K562 (cell line): ENCODE results near the gene TNNI2. TPM values are rescaled to one million over a fixed set of nuclear protein-coding genes. Genes with fewer than 3 reads are reported as not detected.

Experiments used
- ATAC-seq: fragments of 200-7000 bp; cut with Tn5 transposase; 3 replicates; pipeline ENCODE4 v1.9.1; 2020; ENCODE audit warnings: moderate library complexity
- BruUV-seq: library from RNA; stranded (reverse); fragments of 400-500 nt; replicated peaks from 2 replicates; lab custom pipeline; 2021; lab: Mats Ljungman, UMichigan
- CTCF ChIA-PET: fragments of 300-600 bp; formaldehyde crosslinking; extraction: SDS; loops from one replicate; lab custom pipeline; 2021; ENCODE audit warnings: low intra/inter-chr PET ratio; lab: Yijun Ruan, JAX
- POLR2A ChIA-PET: fragments of 300-600, 350-650 bp; sonication (Branson Sonifier 250); formaldehyde crosslinking; extraction: SDS; loops from one replicate; lab custom pipeline; 2021; ENCODE audit warnings: antibody characterized with exemption, inconsistent platforms; lab: Yijun Ruan, JAX
- DNase-seq, 4 experiments: peaks; one replicate each; pipeline versions ENCODE4 v3.0.0 to v3.0.0-alpha.2; 2011 to 2018; ENCODE audit warnings: low spot score in 3 of 4, mixed read lengths in 3 of 4; ENCODE audit errors: extremely low read depth in 1 of 4
- FAIRE-seq: peaks from 2 replicates; lab custom pipeline; 2011; peaks lifted over from hg19 to GRCh38; lab: Jason Lieb, UNC
- H2AFZ ChIP-seq: 2 replicates; pipeline ENCODE4 v1.6.0; 2011; ENCODE audit warnings: low read depth, low read length, control low read depth, inconsistent platforms
- H3K27ac ChIP-seq: fragments of 200-600 bp; 3 replicates; pipeline ENCODE4 v1.8.0; 2011; ENCODE audit warnings: low read depth, mild to moderate bottlenecking, control low read depth, inconsistent platforms, low read length, moderate library complexity, mixed read lengths; ENCODE audit errors: extremely low read depth
- H3K27me3 ChIP-seq, 2 experiments: fragments of 300-600 bp in 1 of 2; 2 replicates in 1 of 2; 3 replicates in 1 of 2; pipeline versions ENCODE4 v1.6.0 to v1.8.0; 2011; ENCODE audit warnings: inconsistent platforms in 2 of 2, low read length in 2 of 2, mild to moderate bottlenecking in 1 of 2, mixed read lengths in 1 of 2, moderate library complexity in 1 of 2; ENCODE audit not compliant: control insufficient read depth in 2 of 2, insufficient read depth in 2 of 2
- H3K36me3 ChIP-seq: fragments of 300-600 bp; 3 replicates; pipeline ENCODE4 v1.8.0; 2011; ENCODE audit warnings: mild to moderate bottlenecking, low read length, inconsistent platforms; ENCODE audit not compliant: control insufficient read depth, insufficient read depth
- H3K4me1 ChIP-seq, 2 experiments: fragments of 200-600 bp in 1 of 2; replicated peaks in 1 of 2; 2 replicates in 1 of 2; 3 replicates in 1 of 2; pipeline versions ENCODE4 v1.5.1 to v1.8.0; 2011; ENCODE audit warnings: inconsistent platforms in 2 of 2, low read length in 2 of 2, mild to moderate bottlenecking in 1 of 2, mixed read lengths in 1 of 2, moderate library complexity in 1 of 2; ENCODE audit not compliant: control insufficient read depth in 2 of 2, insufficient read depth in 2 of 2
- H3K4me2 ChIP-seq: 2 replicates; pipeline ENCODE4 v1.6.1; 2011; ENCODE audit warnings: low read length, control low read depth, inconsistent platforms, mixed read lengths; ENCODE audit not compliant: insufficient read depth
- H3K4me3 ChIP-seq: fragments of 200-600 bp; sonication (generic), shearing (Covaris generic); 2 replicates; pipeline ENCODE4 v1.5.1; 2016; ENCODE audit warnings: control low read depth, inconsistent platforms
- H3K79me2 ChIP-seq: fragments of 200-600 bp; 3 replicates; pipeline ENCODE4 v1.8.0; 2011; ENCODE audit warnings: low read length, inconsistent platforms; ENCODE audit not compliant: control insufficient read depth, insufficient read depth
- H3K9ac ChIP-seq, 2 experiments: 2 replicates each; pipeline versions ENCODE4 v1.6.0 to v1.6.1; 2011; ENCODE audit warnings: low read depth in 2 of 2, low read length in 2 of 2, control low read depth in 1 of 2, inconsistent platforms in 1 of 2, mild to moderate bottlenecking in 1 of 2, mixed read lengths in 1 of 2; ENCODE audit not compliant: insufficient read depth in 1 of 2
- H3K9me1 ChIP-seq: one replicate; pipeline ENCODE4 v1.6.0; 2011; ENCODE audit warnings: inconsistent platforms, mild to moderate bottlenecking, low read length, moderate library complexity; ENCODE audit not compliant: control insufficient read depth, insufficient read depth
- H3K9me3 ChIP-seq: replicated peaks from 2 replicates; pipeline ENCODE4 v1.5.1; 2011; ENCODE audit warnings: low read depth, low read length, inconsistent platforms; ENCODE audit not compliant: control insufficient read depth, insufficient read depth
- H4K20me1 ChIP-seq: replicated peaks from 2 replicates; pipeline ENCODE4 v1.6.1; 2011; ENCODE audit warnings: low read length, inconsistent platforms, mixed read lengths; ENCODE audit not compliant: control insufficient read depth, insufficient read depth
- NCOA4 ChIP-seq: fragments of 450-650 bp; IDR thresholded peaks from 2 replicates; pipeline ENCODE4 v1.6.1; 2018; ENCODE audit warnings: mild to moderate bottlenecking; ENCODE audit not compliant: partially characterized antibody
- PHB ChIP-seq: fragments of 250-450 bp; sonication (Bioruptor Pico); IDR thresholded peaks from 2 replicates; pipeline ENCODE4 v1.5.0; 2021
- ZC3H11A ChIP-seq: IDR thresholded peaks from 2 replicates; pipeline ENCODE4 v1.6.1; 2012; ENCODE audit warnings: low read depth, low read length, improper control_type of control experiment
- ZNF766 ChIP-seq: fragments of 200-800 bp; sonication (Bioruptor generic); conservative IDR thresholded peaks from 2 replicates; pipeline ENCODE4 v1.6.1; 2016; ENCODE audit warnings: missing genetic modification characterization, missing compliant biosample characterization
- WGBS: fragments of 100-300 bp; shearing (Covaris generic); methylation state at CpG from one replicate; pipeline ENCODE4 v1.1.6; 2016; ENCODE audit warnings: low coverage, mixed read lengths; ENCODE audit not compliant: insufficient coverage; ENCODE audit errors: missing lambda C conversion rate; 5-methylcytosine and 5-hydroxymethylcytosine counted together
- in situ Hi-C: fragments of 300-500 bp; cut with MboI; formaldehyde crosslinking; loops from 4 replicates; pipeline ENCODE4 v1.15.0; 2018; ENCODE audit warnings: inconsistent platforms, mixed read lengths
- intact Hi-C: fragments of 100-400 bp; cut with micrococcal nuclease; formaldehyde crosslinking; loops from 2 replicates; pipeline ENCODE4 v1.14.2; 2022
- polyA plus RNA-seq, 8 experiments: library from polyadenylated mRNA; depleted of rRNA in 4 of 8; stranded (reverse) in 5 of 8; unstranded in 3 of 8; fragments of >200 nt; fragmentation: Nextera tagmentation in 2 of 8; fragmentation: Illumina TruSeq in 1 of 8; extraction: Ambion mirVana in 2 of 8; extraction: Trizol in 1 of 8; gene quantifications; 2 replicates each; pipeline versions ENCODE4 v1.2.1 to v1.2.3, GENCODE V29; 2011 to 2014; ENCODE audit warnings: inconsistent platforms in 1 of 8, missing spikeins in 1 of 8
- total RNA-seq, 7 experiments: library from RNA; depleted of rRNA in 6 of 7; stranded (reverse); fragments of >200 nt in 6 of 7; fragmentation: Illumina TruSeq in 2 of 7; extraction: Trizol in 2 of 7; gene quantifications; 2 replicates each; pipeline versions ENCODE4 v1.2.1 to v1.2.3, GENCODE V29; 2011 to 2021; ENCODE audit warnings: low replicate concordance in 1 of 7
- TF ChIP-seq, protein P1 (sequence below): sonication (generic); formaldehyde crosslinking; IDR thresholded peaks from 2 replicates; pipeline ENCODE4 v1.8.1; 2023; ENCODE audit warnings: mild to moderate bottlenecking, missing genetic modification reagents

TNNI2 gene
- total and polyA plus RNA-seq, 9 of the 15 experiments (the other 6 are each of a cell fraction or from before 2014, with no cell fraction given): not detected

GRCh38 chr11:1861435-1862411 is 22.9 kb downstream of the TNNI2 start:
- H2AFZ ChIP-seq: no peak overlapping the region
- WGBS: 15% methylated on average over 4 of the region's 4 CpGs
- no peak overlapping the region for H3K9ac ChIP-seq
- peaks cover 0 to 13% of the 10 kb centered on the region in 2 experiments; a peak in 2 of 5 replicates for H3K4me1 ChIP-seq
- H3K4me3 ChIP-seq: no peak overlapping the region
- in situ Hi-C loops: no loop called here
- POLR2A ChIA-PET: no interaction called here
- BruUV-seq: no TSS peak
- no peaks in the 10 kb centered on the region for H3K79me2 ChIP-seq
- no peak for DNase-seq
- CTCF ChIA-PET: no interaction called here
- TF ChIP-seq ZC3H11A (no peak), PHB (CRISPR knock-in tag) (no peak), ZNF766 (CRISPR knock-in tag) (no peak), NCOA4 (no peak)
- TF ChIP-seq, protein P1, sequence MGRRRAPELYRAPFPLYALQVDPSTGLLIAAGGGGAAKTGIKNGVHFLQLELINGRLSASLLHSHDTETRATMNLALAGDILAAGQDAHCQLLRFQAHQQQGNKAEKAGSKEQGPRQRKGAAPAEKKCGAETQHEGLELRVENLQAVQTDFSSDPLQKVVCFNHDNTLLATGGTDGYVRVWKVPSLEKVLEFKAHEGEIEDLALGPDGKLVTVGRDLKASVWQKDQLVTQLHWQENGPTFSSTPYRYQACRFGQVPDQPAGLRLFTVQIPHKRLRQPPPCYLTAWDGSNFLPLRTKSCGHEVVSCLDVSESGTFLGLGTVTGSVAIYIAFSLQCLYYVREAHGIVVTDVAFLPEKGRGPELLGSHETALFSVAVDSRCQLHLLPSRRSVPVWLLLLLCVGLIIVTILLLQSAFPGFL (CRISPR knock-in tag): no peak
- no peak for ATAC-seq
- intact Hi-C loops: no loop called here
- no peaks in the 10 kb centered on the region for H3K36me3 ChIP-seq
- peaks cover 8 to 49% of the 10 kb centered on the region in 2 experiments; a peak in 4 of 5 replicates for H3K27me3 ChIP-seq
- no peaks in the 10 kb centered on the region for H3K9me1 ChIP-seq
- no peaks in the 10 kb centered on the region for H3K9me3 ChIP-seq
- no peaks in the 10 kb centered on the region for H4K20me1 ChIP-seq
- no peak overlapping the region for H3K4me2 ChIP-seq
- FAIRE-seq: no peak
- no peak overlapping the region for H3K27ac ChIP-seq
